GM19395 (cell line): Measurements from ENCODE around the gene RPAP3.

Experiments
- ATAC-seq: cut with Tn5 transposase; IDR thresholded peaks from one replicate; pipeline ENCODE4 v1.9.1; 2021; ENCODE audit warnings: mild to moderate bottlenecking, moderate library complexity; ENCODE audit not compliant: unreplicated experiment

Gene RPAP3

GRCh38 chr12:47722941-47723631, 17.3 kb upstream of the RPAP3 start:
- ATAC-seq: no peak

GRCh38 chr12:47722136-47722834, 16.5 kb upstream of the RPAP3 start:
- no peak for ATAC-seq

DNA sequence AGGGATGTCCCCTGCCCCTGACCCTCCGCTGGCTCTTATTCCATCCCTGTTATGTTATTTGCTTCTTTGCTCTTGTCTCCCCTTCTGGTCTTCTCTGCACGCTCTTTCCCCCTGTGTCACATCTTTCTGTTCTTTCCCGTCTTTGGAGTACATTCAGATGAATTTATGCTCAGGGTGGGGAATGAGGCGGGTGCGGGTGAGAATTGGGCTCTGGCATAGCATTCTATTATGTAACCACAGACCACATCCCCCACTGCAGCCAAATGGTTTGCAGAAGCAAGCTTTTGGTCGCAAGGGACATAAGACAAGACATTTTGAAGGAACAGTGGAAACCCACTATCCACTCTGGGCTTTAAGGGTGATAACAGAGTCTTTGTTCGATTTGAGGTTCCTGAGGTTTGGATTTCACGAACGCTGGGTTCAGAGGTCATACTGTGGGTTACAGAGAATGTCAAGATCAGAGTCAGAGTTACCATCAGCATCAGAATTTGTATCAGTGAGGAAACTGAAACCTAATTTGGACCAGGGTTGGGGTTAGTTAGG, 15.7 kb upstream of the RPAP3 start:
- no peak for ATAC-seq

GRCh38 chr12:47718531-47718930, 12.7 kb upstream of the RPAP3 start:
- no peak for ATAC-seq

- ATAC-seq: no peak
Observed at GRCh38 chr12:47717443-47718193, 11.8 kb upstream of the RPAP3 start.

DNA sequence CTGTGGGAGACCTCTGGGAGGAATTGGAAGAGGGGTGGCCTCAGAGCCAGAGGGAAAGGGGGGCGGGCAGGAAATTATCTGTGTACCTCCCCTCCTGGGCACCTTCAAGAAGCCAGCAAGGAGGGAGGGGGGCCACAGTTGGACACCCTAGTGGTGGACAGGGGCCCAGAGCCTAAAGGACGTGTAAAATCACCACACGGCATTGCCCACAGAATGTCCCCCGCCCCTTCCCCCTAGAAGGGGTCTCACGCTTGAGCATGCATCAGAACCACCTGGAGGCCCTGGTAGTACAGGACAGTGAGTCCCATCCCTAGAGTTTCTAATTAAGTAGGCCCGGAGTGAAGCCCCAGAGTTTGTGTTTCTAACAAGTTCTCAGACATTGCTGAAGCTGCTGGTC, 11.2 kb upstream of the RPAP3 start:
- ATAC-seq: no peak

- ATAC-seq: no peak
Observed at GRCh38 chr12:47715877-47716548, 10.2 kb upstream of the RPAP3 start.

- peak; percentile 79 for ATAC-seq
Observed at GRCh38 chr12:47715393-47715876, 9.6 kb upstream of the RPAP3 start.

DNA sequence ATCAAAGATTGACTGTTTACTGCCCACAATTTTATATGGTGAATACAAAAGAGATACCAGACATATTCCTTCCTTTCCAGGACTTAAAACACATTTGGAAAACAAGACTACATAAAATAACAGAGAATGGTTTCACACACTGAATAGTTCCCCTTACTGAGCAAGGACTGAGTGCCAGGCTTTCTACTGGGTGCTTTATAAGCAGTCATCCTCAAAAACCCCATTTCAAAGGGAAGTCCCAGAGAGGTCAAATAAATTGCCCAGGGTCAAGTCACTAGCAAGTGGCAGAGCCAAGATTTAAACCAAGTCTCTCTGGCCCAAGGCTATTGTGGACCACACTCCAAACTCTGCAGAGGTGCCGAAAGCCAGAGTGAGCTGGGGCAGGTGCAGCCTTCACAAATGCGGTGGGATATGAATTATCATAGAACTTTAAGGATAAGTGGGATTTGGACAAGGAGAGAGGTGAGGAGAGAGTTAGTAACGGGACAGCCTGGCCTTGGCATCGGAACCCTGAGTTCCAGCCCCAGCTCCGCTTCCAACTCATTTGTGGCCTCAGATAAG, 9.1 kb upstream of the RPAP3 start:
- no peak for ATAC-seq

DNA sequence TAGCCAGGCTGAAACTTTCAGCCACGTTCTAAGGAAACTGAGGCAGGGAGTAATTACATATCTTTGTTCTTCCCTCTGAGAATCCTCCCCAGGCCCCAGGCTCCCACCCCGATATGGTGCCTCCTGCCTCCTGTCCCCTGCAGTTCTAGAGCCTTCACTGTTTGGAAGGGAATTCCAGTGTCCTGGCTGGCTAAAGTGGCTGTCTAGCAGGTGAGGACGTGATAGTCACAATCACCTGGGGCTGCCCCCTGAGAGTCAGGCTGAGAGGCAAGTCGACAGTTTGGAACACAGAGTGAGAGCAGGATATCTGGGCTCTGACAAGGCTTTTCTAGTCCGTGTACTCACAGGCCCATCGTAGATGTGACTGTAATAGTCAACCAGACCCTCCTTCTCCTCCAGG, 6.3 kb upstream of the RPAP3 start:
- ATAC-seq: no peak

DNA sequence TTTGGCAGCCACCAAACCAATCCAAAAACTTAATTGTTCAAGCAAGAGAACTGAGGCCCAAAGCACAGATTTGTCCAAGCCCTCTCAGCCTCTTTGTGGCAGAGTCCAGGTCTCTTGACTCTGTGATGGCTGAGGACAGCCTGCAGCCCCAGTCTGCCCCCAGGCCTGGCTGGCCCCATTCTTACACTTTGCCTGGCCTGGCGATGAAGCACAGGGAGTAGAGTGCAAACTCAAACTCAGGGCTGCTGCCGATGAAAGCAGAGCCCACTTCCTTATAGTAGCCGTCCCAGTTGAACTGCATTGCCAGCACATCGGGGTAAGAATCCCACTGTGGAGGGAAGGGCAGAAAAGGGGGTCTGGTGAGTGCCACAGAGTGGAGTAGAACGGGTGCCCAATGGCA, 5.6 kb upstream of the RPAP3 start:
- ATAC-seq: no peak

DNA sequence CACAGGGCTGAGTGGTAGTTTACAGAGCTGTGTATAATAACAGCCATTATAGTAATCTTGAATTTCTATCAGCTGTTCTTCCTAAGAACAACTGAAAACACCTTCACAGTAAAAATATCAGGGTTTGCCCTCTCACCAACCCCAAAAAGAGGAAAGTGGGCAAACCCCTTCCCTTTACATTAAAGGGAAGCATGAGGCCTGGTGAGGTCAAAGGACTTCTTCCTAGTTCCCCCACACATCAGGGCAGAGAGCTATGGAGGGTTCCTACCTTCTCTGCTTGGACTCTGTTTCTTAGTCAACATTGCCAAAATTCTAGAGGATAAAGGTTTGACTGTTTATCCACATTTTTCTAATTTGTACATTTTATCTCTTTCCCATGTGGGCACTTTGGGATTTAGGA, 4.4 kb upstream of the RPAP3 start:
- no peak for ATAC-seq

- no peak for ATAC-seq
Observed at GRCh38 chr12:47709671-47710070, 3.8 kb upstream of the RPAP3 start.

DNA sequence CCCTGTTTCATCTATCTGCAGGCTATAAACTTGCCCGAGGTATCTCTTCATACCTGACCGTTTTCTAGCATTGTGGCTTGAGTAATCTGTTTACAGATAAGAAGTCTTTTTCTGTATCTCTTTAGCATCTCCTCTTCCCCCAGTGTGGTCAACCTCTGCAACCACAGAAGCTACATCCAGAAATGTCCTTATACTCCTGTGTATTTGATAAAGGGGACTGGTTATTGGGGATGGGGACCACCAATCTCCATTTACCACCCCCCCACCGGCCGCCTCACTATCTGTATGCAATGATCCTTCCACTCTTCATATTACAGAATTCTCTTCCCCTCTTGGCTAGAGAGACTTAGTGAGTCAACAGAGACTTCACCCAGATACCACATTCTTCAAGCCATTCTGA, 3.4 kb upstream of the RPAP3 start:
- no peak for ATAC-seq

GRCh38 chr12:47707905-47708543, 2.2 kb upstream of the RPAP3 start:
- ATAC-seq: no peak

GRCh38 chr12:47707355-47707754, 1.5 kb upstream of the RPAP3 start:
- ATAC-seq: no peak

- no peak for ATAC-seq
Observed at GRCh38 chr12:47705229-47705565, 633 bp downstream of the RPAP3 start.

DNA sequence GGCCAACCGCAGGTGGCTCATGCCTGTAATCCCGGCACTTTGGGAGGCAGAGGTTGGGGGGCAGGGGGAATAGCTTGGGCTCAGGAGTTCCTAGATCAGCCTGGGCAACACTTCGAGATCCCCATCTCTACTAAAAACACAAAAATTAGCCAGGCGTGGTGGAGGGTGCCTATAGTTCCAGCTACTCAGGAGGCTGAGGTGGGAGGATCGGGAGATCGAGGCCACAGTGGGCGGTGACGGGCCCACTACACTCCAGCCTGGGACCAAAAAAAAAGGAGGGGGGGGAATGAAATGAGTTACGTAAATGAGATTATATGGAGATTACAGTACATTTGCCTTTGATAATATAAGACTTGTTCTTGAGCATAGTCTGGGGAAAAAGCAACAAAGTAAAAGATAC, 1.1 kb downstream of the RPAP3 start:
- no peak for ATAC-seq

DNA sequence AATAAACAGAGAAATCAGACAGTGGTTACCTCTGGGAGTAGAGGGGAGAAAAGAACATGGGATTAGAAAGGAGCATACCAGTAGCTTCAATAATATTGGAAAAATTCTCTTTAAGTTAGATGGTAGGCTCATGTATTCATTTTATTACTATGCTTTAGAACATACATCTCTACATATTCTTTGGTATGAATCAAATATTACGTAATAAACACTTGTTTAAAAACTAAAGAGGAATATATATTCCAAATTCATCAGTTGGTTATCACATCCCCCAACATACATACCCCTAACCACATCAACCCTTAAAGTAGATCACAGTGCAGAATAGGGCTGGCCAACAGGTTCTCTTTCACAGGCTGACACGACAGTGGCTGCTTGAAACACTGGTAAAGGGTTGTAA, 5.6 kb downstream of the RPAP3 start:
- no peak for ATAC-seq

DNA sequence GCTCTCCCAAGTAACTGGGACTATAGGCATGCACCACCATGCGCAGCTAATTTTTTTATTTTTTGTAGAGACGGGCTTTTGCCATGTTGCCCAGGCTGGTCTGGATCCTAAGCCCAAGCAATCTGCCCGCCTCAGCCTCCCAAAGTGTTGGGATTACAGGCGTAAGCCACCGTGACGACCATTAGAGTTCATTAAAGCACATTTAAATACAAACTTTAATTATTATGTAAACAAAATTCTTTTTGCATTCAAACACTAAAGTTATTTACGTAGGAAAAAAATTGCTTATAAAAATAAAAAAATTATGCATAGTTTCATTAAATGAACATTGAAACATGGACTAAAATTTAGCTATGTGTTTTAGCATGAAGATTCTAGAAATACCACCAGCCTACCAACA, 7.2 kb downstream of the RPAP3 start:
- ATAC-seq: no peak
